SK-N-SH (cell line): ENCODE results near the gene MED29. TPM values are rescaled to one million over a fixed set of nuclear protein-coding genes. Genes with fewer than 3 reads are reported as not detected.

Experiments used
- CTCF ChIA-PET: fragments of 300-600, 350-600 bp; formaldehyde crosslinking; extraction: SDS; loops from one replicate; lab custom pipeline; 2021; lab: Yijun Ruan, JAX
- POLR2A ChIA-PET: fragments of 350-600 bp; sonication (Branson Sonifier 250); formaldehyde crosslinking; extraction: SDS; loops from one replicate; lab custom pipeline; 2020; ENCODE audit warnings: antibody characterized with exemption, inconsistent platforms; lab: Yijun Ruan, JAX
- DNase-seq: peaks from one replicate; pipeline ENCODE4 v3.0.0; 2012
- H2AFZ ChIP-seq: fragments of 200-600 bp; sonication (generic); 2 replicates; pipeline ENCODE4 v1.8.1; 2016; ENCODE audit warnings: antibody characterized with exemption, mild to moderate bottlenecking, low read depth
- H3F3A ChIP-seq: fragments of 200-600 bp; sonication (generic); replicated peaks from 2 replicates; pipeline ENCODE3; 2016; ENCODE audit warnings: antibody characterized with exemption, mild to moderate bottlenecking; ENCODE audit not compliant: insufficient read depth
- H3K27ac ChIP-seq, 2 experiments: fragments of 200-500 bp in 1 of 2; fragments of 200-600 bp in 1 of 2; sonication (Bioruptor generic) in 1 of 2; sonication (generic), shearing (Covaris generic) in 1 of 2; 2 replicates each; pipeline versions ENCODE4 v1.5.1 to v1.6.1; 2014 to 2016; ENCODE audit warnings: low read depth in 2 of 2, inconsistent platforms in 1 of 2, low read length in 1 of 2, mild to moderate bottlenecking in 1 of 2, mixed read lengths in 1 of 2
- H3K27me3 ChIP-seq: fragments of 200-600 bp; sonication (generic), shearing (Covaris generic); 2 replicates; pipeline ENCODE4 v1.6.1; 2016; ENCODE audit warnings: mixed run types; ENCODE audit not compliant: insufficient read depth
- H3K36me3 ChIP-seq, 2 experiments: fragments of 200-500 bp in 1 of 2; fragments of 200-600 bp in 1 of 2; sonication (Bioruptor generic) in 1 of 2; sonication (generic) in 1 of 2; replicated peaks in 1 of 2; 2 replicates each; pipeline versions ENCODE3 to v1.5.1; 2014 to 2016; ENCODE audit warnings: low read length in 1 of 2, mild to moderate bottlenecking in 1 of 2; ENCODE audit not compliant: insufficient read depth in 2 of 2, control insufficient read depth in 1 of 2
- H3K4me1 ChIP-seq, 2 experiments: fragments of 200-500 bp in 1 of 2; fragments of 200-600 bp in 1 of 2; sonication (Bioruptor generic) in 1 of 2; sonication (generic), shearing (Covaris generic) in 1 of 2; 2 replicates each; pipeline versions ENCODE4 v1.5.1 to v1.6.1; 2014 to 2016; ENCODE audit warnings: low read depth in 1 of 2, low read length in 1 of 2, mixed run types in 1 of 2; ENCODE audit not compliant: insufficient read depth in 2 of 2, control insufficient read depth in 1 of 2
- H3K4me2 ChIP-seq: fragments of 200-600 bp; sonication (generic), shearing (Covaris generic); 2 replicates; pipeline ENCODE4 v1.6.1; 2017; ENCODE audit warnings: mixed run types
- H3K4me3 ChIP-seq, 2 experiments: fragments of 200-500 bp in 1 of 2; fragments of 200-600 bp in 1 of 2; sonication (Bioruptor generic) in 1 of 2; sonication (generic), shearing (Covaris generic) in 1 of 2; 2 replicates each; pipeline versions ENCODE4 v1.5.1 to v1.8.1; 2014 to 2016; ENCODE audit warnings: low read depth in 2 of 2, inconsistent platforms in 1 of 2, low read length in 1 of 2, mild to moderate bottlenecking in 1 of 2, mixed read lengths in 1 of 2, moderate library complexity in 1 of 2
- H3K79me2 ChIP-seq: fragments of 200-600 bp; sonication (generic); 2 replicates; pipeline ENCODE4 v1.8.1; 2017; ENCODE audit warnings: mild to moderate bottlenecking; ENCODE audit not compliant: insufficient read depth
- H3K9ac ChIP-seq: fragments of 200-600 bp; sonication (generic); 2 replicates; pipeline ENCODE4 v1.6.1; 2017; ENCODE audit warnings: mixed run types
- H3K9me2 ChIP-seq: fragments of 200-600 bp; sonication (generic); 2 replicates; pipeline ENCODE4 v1.6.1; 2017; ENCODE audit warnings: mixed run types
- H3K9me3 ChIP-seq: fragments of 200-600 bp; sonication (generic); 2 replicates; pipeline ENCODE4 v1.6.1; 2017; ENCODE audit warnings: mixed run types, mild to moderate bottlenecking, moderate library complexity
- H4K20me1 ChIP-seq: fragments of 200-600 bp; sonication (generic); 2 replicates; pipeline ENCODE4 v1.6.1; 2017; ENCODE audit warnings: mild to moderate bottlenecking, mixed run types; ENCODE audit not compliant: insufficient read depth
- ELF1 ChIP-seq: IDR thresholded peaks from 2 replicates; pipeline ENCODE4 v1.4.0; 2012
- MEF2A ChIP-seq: IDR thresholded peaks from 2 replicates; pipeline ENCODE4 v1.4.0; 2012; ENCODE audit warnings: low read depth, borderline replicate concordance
- MXI1 ChIP-seq: IDR thresholded peaks from 2 replicates; pipeline ENCODE4 v1.6.1; 2012; ENCODE audit warnings: mild to moderate bottlenecking, low read depth, low read length, improper control_type of control experiment
- NFIC ChIP-seq: IDR thresholded peaks from 2 replicates; pipeline ENCODE4 v1.4.0; 2012; ENCODE audit warnings: borderline replicate concordance
- RCOR1 ChIP-seq: fragments of 150-350 bp; IDR thresholded peaks from 2 replicates; pipeline ENCODE4 v1.6.1; 2017; ENCODE audit warnings: antibody characterized with exemption, low read length
- REST ChIP-seq: IDR thresholded peaks from 2 replicates; pipeline ENCODE4 v1.6.1; 2012; ENCODE audit warnings: mild to moderate bottlenecking, low read depth, low read length, moderate library complexity
- RXRA ChIP-seq: IDR thresholded peaks from 2 replicates; pipeline ENCODE4 v1.4.0; 2012; ENCODE audit warnings: low read depth, mild to moderate bottlenecking, borderline replicate concordance
- TAF1 ChIP-seq: IDR thresholded peaks from 2 replicates; pipeline ENCODE4 v1.6.1; 2012; ENCODE audit warnings: low read depth, mild to moderate bottlenecking, low read length, moderate library complexity, borderline replicate concordance
- USF2 ChIP-seq: fragments of 150-350 bp; IDR thresholded peaks from 2 replicates; pipeline ENCODE4 v1.6.1; 2017; ENCODE audit warnings: antibody characterized with exemption, low read length, low read depth, borderline replicate concordance
- WGBS: methylation state at CpG from one replicate; pipeline ENCODE4 v1.1.6; 2017; ENCODE audit warnings: low lambda C conversion rate; 5-methylcytosine and 5-hydroxymethylcytosine counted together
- polyA plus RNA-seq, 3 experiments: library from polyadenylated mRNA; depleted of rRNA; stranded (reverse); fragments of >200 nt; gene quantifications; 2 replicates each; pipeline ENCODE4 v1.2.3, GENCODE V29; 2012
- TF ChIP-seq, protein P1 (sequence below): IDR thresholded peaks from 2 replicates; pipeline ENCODE4 v1.4.0; 2012; ENCODE audit warnings: low read depth, borderline replicate concordance

MED29 gene
- polyA plus RNA-seq, 1 of the 3 experiments (the other 2 are of a cell fraction), result 32.0 TPM

DNA sequence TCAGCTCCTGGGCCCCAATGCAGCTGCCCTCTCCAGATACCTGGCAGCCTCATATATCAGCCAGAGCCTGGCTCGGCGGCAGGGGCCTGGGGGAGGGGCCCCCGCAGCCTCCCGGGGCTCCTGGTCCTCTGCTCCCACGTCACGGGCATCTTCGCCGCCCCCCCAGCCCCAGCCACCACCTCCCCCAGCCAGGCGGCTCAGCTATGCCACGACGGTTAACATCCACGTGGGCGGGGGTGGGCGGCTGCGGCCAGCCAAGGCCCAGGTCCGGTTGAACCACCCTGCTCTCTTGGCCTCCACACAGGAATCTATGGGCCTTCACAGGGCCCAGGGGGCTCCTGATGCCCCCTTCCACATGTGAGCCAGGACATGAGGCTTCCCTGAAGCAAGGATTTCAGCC lies 33.8 kb downstream of the MED29 start:
- CTCF ChIA-PET, result interaction anchor here (1.2 to 3.0 kb wide), 4 partner anchors 7 to 27 kb away, joined by 3 to 15 read pairs (median 5); partner anchors contain the start of gene PLEKHG2
- H3K9me3 ChIP-seq, result no peaks in the 10 kb centered on the region
- WGBS, result 93% methylated on average over 9 of the region's 16 CpGs
- POLR2A ChIA-PET, result interaction anchor here (2.9 kb wide), 1 partner anchor 11 kb away, joined by 17 read pairs; the partner anchor contains the start of gene RPS16
- no peak overlapping the region for H3K4me2 ChIP-seq
- no peaks in the 10 kb centered on the region for H3K9me2 ChIP-seq
- peaks cover 33% of the 10 kb centered on the region for H3F3A ChIP-seq
- H3K9ac ChIP-seq, result no peak overlapping the region
- H3K27me3 ChIP-seq, result no peaks in the 10 kb centered on the region
- H3K27ac ChIP-seq, result no peak overlapping the region
- DNase-seq, result peak; percentile 19
- H3K36me3 ChIP-seq, result peaks cover 8 to 18% of the 10 kb centered on the region in 2 experiments
- TF ChIP-seq USF2 (no peak), MXI1 (no peak), ELF1 (no peak), RXRA (no peak), RCOR1 (no peak), MEF2A (no peak), TAF1 (no peak), NFIC (no peak), REST (no peak)
- TF ChIP-seq, protein P1, sequence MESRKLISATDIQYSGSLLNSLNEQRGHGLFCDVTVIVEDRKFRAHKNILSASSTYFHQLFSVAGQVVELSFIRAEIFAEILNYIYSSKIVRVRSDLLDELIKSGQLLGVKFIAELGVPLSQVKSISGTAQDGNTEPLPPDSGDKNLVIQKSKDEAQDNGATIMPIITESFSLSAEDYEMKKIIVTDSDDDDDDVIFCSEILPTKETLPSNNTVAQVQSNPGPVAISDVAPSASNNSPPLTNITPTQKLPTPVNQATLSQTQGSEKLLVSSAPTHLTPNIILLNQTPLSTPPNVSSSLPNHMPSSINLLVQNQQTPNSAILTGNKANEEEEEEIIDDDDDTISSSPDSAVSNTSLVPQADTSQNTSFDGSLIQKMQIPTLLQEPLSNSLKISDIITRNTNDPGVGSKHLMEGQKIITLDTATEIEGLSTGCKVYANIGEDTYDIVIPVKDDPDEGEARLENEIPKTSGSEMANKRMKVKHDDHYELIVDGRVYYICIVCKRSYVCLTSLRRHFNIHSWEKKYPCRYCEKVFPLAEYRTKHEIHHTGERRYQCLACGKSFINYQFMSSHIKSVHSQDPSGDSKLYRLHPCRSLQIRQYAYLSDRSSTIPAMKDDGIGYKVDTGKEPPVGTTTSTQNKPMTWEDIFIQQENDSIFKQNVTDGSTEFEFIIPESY, result no peak
- peaks cover 8 to 12% of the 10 kb centered on the region in 2 experiments; a peak in 3 of 4 replicates for H3K4me1 ChIP-seq
- no peaks in the 10 kb centered on the region for H4K20me1 ChIP-seq
- no peak overlapping the region for H3K4me3 ChIP-seq
- H3K79me2 ChIP-seq, result no peaks in the 10 kb centered on the region; the same call in 1 of the 2 replicates
- no peak overlapping the region for H2AFZ ChIP-seq
